Raji (cell line): ENCODE measurements around the gene TTC7B.

Experiments
- POLR2A ChIP-seq: IDR thresholded peaks from 2 replicates; pipeline ENCODE4 v1.6.1; 2011; ENCODE audit warnings: low read depth, low read length, control low read depth; ENCODE audit not compliant: insufficient read depth

TTC7B gene

GRCh38 chr14:90603336-90603735 is 212.9 kb downstream of the TTC7B start:
- TF ChIP-seq POLR2A: no peak

GRCh38 chr14:90602088-90602687 is 214.0 kb downstream of the TTC7B start:
- TF ChIP-seq POLR2A: no peak

- TF ChIP-seq POLR2A: no peak
Measured at GRCh38 chr14:90601563-90601962, 214.7 kb downstream of the TTC7B start.

GRCh38 chr14:90600619-90601018 is 215.6 kb downstream of the TTC7B start:
- TF ChIP-seq POLR2A: no peak

- no peak for TF ChIP-seq POLR2A
Measured at GRCh38 chr14:90599748-90600507, 216.3 kb downstream of the TTC7B start.

GRCh38 chr14:90599339-90599738 is 216.9 kb downstream of the TTC7B start:
- no peak for TF ChIP-seq POLR2A

- TF ChIP-seq POLR2A: no peak
Measured at GRCh38 chr14:90597961-90598360, 218.3 kb downstream of the TTC7B start.

GRCh38 chr14:90596733-90597132 is 219.5 kb downstream of the TTC7B start:
- no peak for TF ChIP-seq POLR2A

GRCh38 chr14:90593254-90594040 is 222.8 kb downstream of the TTC7B start:
- no peak for TF ChIP-seq POLR2A

GRCh38 chr14:90592655-90593054 is 223.6 kb downstream of the TTC7B start:
- TF ChIP-seq POLR2A: no peak

GRCh38 chr14:90587918-90588317 is 228.3 kb downstream of the TTC7B start:
- no peak for TF ChIP-seq POLR2A

GRCh38 chr14:90587252-90587910 is 228.8 kb downstream of the TTC7B start:
- TF ChIP-seq POLR2A: no peak

- TF ChIP-seq POLR2A: no peak
Measured at GRCh38 chr14:90585106-90585505, 231.1 kb downstream of the TTC7B start.

- TF ChIP-seq POLR2A: no peak
Measured at GRCh38 chr14:90583916-90584605, 232.2 kb downstream of the TTC7B start.

GRCh38 chr14:90583427-90583826 is 232.8 kb downstream of the TTC7B start:
- no peak for TF ChIP-seq POLR2A
